ENCODE results near the gene KREMEN1. TPM values are rescaled to one million over a fixed set of nuclear protein-coding genes. Genes with fewer than 3 reads are reported as not detected.

KREMEN1 gene, protein sequence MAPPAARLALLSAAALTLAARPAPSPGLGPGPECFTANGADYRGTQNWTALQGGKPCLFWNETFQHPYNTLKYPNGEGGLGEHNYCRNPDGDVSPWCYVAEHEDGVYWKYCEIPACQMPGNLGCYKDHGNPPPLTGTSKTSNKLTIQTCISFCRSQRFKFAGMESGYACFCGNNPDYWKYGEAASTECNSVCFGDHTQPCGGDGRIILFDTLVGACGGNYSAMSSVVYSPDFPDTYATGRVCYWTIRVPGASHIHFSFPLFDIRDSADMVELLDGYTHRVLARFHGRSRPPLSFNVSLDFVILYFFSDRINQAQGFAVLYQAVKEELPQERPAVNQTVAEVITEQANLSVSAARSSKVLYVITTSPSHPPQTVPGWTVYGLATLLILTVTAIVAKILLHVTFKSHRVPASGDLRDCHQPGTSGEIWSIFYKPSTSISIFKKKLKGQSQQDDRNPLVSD
- total RNA-seq: 8.6 and 11.8 TPM in 2 replicates

DNA sequence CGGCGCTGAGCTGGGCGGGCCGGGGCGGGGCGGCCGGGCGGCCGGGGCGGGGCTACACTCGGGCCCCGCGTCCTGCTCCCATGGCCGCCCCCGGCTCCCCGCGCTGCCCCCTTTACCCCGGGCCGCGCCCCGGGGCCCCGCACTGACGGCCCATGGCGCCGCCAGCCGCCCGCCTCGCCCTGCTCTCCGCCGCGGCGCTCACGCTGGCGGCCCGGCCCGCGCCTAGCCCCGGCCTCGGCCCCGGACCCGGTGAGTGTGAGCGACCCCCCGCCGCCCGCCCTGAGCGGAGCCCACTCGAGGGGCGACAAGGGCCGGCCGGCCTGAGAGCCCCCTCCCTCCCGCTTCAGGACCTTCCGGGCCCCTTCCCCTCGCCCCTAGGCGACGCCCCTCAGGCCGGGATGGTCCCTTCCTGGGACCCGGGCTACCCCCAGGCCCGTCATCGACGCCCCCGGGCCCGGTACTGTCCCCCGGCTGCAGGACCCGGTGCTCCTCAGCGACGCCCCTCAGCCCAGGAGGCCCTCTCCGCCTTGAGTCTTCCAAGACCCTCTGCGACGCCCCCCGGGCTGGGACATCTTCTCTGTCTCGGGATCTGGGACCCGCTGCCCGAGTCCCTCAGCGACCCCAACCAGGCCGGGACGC is at the start of gene KREMEN1:
Gene KREMEN1, plus strand, starts transcription at position 57 of the 639 bp plus-strand sequence. Its CDS starts 96 bp downstream, at position 153.

DNA sequence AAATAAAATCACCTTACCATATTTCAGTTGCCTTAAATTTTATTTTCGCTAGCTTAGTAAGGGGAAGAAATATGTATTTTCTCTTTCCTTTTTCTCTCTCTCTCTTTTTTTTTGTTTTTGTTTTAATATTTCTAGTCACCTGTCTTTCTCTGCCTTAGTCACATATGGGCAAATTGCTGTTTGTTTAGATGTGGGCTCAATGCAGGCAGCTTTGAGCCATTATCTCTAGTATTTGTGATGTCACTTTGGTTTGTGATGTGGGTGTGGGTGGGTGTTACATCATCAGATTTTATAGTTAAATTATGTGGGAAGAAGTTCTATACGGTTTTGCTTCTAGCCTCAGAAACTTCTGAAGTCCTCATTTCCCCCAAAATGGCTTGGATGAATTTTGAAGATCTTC is 11.1 kb upstream of the KREMEN1 start, which contains the start of gene C22orf31:
Gene C22orf31, minus strand, starts transcription at position 59 of the 400 bp plus-strand sequence. Its CDS starts 39 bp downstream, at position 20.

DNA sequence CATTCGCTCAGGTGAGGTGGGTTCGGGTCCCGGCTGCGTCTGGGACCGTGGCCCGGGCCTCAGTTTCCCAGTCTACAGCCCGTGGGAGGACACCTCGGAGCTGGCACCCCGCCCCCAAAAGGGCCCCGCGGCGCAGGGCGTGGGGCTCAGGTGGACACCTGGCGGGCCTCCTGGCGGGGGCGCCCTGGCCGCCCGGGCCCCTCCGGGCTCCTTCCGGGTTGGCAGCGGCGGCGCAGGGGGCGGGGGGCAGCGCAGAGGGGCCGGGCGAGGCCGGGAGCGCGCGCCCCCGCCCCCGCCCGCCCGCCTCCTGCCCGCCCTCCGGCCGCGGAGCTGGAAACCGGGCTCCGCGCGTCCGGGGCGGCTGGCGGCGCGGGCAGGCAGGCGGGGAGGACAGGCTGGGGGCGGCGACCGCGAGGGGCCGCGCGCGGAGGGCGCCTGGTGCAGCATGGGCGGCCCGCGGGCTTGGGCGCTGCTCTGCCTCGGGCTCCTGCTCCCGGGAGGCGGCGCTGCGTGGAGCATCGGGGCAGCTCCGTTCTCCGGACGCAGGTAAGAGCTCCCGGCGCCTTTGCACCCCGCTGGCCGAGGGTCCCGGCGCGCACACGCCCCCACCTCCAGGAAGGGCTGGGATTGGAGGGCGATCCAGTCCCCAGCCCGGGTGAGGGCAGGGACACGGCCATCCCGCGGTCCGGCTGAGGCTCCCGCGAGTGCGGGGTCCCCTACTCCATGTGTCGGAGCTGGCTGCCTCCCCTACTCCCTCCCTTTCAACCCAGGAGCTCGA is 132.9 kb downstream of the KREMEN1 start, which contains the start of gene EMID1:
Gene EMID1, plus strand, starts transcription at position 303 of the 778 bp plus-strand sequence. Its CDS starts 143 bp downstream, at position 446.

Small RNA genes within 50 kb of the gene (small RNA-seq; reads per million reads assigned to genes)
- not detected for gene RNU6-1219P
- gene RNU6-810P: not detected

Other genes with a start within 250 kb of the KREMEN1 start
- 4.2 and 4.9 TPM in 2 replicates for gene ZNRF3, start 189.5 kb upstream of the KREMEN1 start, total RNA-seq
- gene C22orf31, start 11.2 kb upstream of the KREMEN1 start, total RNA-seq: not detected in 2 replicates
- 0.76 and 0.78 TPM in 2 replicates for gene EMID1, start 132.9 kb downstream of the KREMEN1 start, total RNA-seq
- gene RHBDD3, start 194.9 kb downstream of the KREMEN1 start, total RNA-seq: 22.8 and 26.7 TPM in 2 replicates
- 157 and 184 TPM in 2 replicates for gene EWSR1, start 195.2 kb downstream of the KREMEN1 start, total RNA-seq
- gene GAS2L1, start 233.6 kb downstream of the KREMEN1 start, total RNA-seq: 8.0 and 9.2 TPM in 2 replicates
- not detected in 2 replicates for gene RASL10A, start 242.7 kb downstream of the KREMEN1 start, total RNA-seq